Activated CD8-positive, alpha-beta memory T cell treated with anti-CD3 and anti-CD28 coated beads, Interleukin-2, amount 50 U/mL, for 1 hour (primary cell): ENCODE data around the gene ERICH3.

ENCODE experiments used
- DNase-seq: peaks from one replicate; pipeline ENCODE4 v3.0.0-alpha.2; 2020; ENCODE audit errors: extremely low read depth

ERICH3 gene

DNA sequence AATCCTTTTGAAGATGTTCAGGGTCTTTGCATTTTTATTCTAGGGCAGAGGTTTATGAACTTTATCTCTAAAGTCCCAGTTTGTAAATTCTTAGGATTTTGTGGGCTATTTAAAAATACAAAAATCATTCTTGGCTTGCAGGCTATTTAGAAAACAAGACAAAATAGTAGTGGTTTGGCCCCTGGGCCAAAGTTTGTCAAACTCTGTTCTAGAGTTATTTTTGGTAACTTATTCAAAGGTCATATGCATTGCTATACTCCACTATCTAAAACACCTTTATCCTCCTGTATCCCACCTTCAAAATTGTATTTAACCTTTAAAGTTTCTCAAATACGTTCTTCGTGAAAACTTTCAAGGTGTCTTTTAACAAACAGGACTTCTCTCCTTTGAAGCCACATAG, 85.7 kb downstream of the ERICH3 start:
- no peak for DNase-seq

GRCh38 chr1:74586253-74586897, 87.2 kb downstream of the ERICH3 start:
- DNase-seq = no peak

- no peak for DNase-seq
These were observed 89.4 kb downstream of the ERICH3 start for GRCh38 chr1:74584185-74584584.

- no peak for DNase-seq
These were observed 90.2 kb downstream of the ERICH3 start for GRCh38 chr1:74583397-74583796.

- no peak for DNase-seq
These were observed 94.2 kb downstream of the ERICH3 start for GRCh38 chr1:74579425-74579824.

- DNase-seq = no peak
These were observed 95.5 kb downstream of the ERICH3 start for GRCh38 chr1:74578101-74578500.

GRCh38 chr1:74571891-74572290, 101.7 kb downstream of the ERICH3 start:
- DNase-seq = no peak

DNA sequence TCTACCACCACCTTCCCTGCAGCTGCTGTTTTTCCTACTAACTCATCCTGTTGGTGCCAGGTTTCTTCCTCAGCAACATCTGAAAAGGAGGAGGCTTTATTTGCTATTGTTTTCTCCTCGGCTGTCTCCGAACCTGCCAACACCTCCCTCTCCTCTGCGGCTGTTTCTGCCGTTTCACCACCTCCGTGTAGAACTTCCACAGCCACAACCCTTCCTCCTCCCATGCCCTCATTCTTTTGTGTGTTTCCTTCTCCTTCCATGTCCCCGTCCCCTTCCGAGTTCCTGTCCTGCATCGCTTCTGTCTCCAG, 102.1 kb downstream of the ERICH3 start:
- no peak for DNase-seq

GRCh38 chr1:74570797-74571492, 102.6 kb downstream of the ERICH3 start:
- no peak for DNase-seq

- no peak for DNase-seq
These were observed 123.7 kb downstream of the ERICH3 start for GRCh38 chr1:74549932-74550331.

DNA sequence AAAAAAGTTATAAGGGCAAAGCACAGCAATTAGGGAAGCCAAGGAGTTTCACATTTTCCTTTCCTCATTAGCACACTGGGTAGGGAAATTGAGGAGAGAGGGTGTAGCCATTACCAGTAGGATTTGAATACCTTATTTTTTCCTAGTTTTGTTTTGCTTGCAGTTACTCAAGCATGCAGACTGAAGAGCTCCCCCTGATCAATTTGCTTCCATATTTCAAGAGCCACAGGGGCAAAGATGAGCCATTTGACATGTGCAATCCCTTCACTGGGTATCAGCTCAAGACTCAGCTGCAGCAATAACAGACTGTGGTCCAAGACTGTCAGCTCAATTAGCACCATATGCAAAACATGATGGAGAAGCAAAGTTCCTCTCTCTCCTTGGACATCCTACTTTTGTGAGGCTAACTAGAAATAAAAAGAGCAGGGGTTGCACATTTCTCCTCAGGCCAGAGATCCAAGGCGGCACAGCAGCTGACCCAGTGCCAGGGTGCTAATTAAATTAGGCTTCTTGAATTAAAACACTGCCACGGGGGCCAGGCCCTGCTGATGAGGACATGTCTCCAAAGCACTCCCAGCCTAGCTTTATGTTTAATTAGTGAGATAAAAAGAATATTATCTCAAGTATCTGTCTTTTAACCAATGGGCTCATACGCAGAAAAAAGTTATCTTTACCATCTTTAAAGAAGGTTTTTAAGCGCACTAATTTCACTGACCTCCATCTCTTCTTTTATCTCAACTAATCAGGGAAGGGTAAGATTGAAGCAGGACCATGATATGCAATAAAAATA, 124.4 kb downstream of the ERICH3 start:
- no peak for DNase-seq

GRCh38 chr1:74545821-74546220, 127.8 kb downstream of the ERICH3 start:
- DNase-seq = no peak

GRCh38 chr1:74534241-74534640, 139.4 kb downstream of the ERICH3 start:
- no peak for DNase-seq

DNA sequence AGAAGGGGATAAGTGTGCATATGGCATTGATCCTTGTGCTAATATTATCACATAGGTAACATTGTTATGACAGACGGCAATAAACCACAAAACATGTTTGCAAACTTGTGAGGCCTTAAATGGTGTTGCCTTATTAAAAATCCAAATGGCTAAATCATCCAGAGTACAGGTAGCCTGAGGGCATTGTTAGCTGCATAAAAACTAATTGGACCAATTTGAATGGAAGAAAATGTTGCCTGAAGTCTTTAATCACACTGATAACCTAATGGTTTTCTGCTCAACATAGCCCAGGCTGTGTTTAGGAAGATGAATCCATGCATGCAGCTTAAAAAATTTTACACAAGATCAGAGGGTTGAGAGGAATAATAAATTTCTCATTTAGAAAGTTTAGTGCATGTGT, 141.8 kb downstream of the ERICH3 start:
- DNase-seq = no peak

GRCh38 chr1:74530892-74531291, 142.7 kb downstream of the ERICH3 start:
- DNase-seq = no peak

GRCh38 chr1:74528123-74528522, 145.5 kb downstream of the ERICH3 start:
- DNase-seq = no peak

GRCh38 chr1:74526708-74527107, 146.9 kb downstream of the ERICH3 start:
- DNase-seq = no peak

GRCh38 chr1:74523873-74524480, 149.6 kb downstream of the ERICH3 start:
- DNase-seq = no peak

DNA sequence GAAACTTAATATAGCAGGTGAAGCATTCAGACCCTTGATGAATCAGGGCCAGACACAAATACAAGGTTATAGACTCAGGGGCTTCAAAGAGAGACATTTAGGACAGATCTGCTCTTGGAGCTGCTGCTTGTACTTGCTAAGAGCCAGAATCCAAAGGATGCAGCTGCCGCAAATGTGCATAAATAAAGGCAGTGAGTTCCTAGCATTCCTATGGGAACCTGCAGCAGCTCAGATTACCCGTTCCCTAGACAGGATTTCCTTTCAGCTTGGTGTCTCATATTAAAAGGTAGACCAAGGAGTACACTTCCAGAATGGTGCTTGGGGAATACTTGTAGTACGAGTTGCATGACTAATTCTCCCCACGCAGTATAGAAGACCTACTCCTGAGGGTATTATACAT, 151.4 kb downstream of the ERICH3 start:
- DNase-seq = no peak
